GM18519 (cell line): ENCODE data around the gene PRKN.

ENCODE experiments used
- ATAC-seq: cut with Tn5 transposase; IDR thresholded peaks from one replicate; pipeline ENCODE4 v1.9.1; 2021; ENCODE audit warnings: mild to moderate bottlenecking, moderate library complexity; ENCODE audit not compliant: unreplicated experiment, low FRiP score

Gene PRKN

DNA sequence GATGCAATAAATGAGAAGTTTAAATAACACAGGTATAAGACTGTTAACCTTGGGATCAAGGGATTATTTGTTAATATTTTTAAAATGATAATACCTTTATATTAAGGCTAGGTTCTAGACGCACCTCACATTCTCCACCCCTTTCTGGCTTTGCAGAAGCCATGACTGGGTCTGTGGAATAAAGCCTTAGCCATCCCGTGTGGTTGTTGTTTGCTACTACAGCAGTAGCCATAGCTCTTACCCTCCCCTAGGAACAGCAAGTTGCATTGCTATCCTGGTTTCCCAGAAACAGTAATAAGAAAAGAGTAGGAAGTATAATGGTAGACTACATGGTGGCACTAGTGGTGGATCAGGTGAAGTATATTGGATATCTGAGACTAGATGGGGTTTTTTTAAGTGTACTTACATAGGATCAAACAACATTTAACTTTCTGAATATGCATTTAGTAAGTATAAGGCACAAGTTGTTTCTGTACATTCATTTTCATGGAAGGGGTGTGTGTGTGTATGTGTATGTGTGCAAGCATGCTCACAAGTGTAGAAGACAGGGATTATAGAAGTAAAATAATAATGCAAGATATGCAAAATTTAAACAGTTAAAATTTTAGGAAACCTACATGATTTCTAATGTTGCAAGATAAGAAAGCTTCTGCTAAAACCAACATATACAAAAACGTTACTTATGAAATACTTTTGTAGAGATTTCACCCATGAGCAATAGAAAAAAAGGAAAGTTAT lies 384.2 kb downstream of the PRKN start:
- no peak for ATAC-seq

DNA sequence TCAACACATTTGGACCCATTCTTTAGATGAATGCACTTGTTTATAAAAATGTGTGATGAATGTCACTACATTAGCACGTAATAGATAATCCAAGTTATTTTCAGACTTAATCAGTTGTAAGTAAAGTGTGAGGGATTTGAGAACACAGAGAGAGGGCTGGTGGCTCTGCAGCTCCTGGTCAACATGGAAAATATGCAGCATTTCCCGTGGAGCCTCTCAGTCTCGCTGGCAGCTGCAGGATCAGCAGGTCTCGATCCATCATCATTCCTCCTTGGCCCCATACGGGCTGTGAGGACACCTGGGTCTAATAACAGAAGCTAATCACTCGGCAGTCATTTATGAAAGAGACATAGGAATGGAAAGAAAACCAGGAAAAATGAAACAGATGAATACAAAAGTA lies 390.2 kb downstream of the PRKN start:
- no peak for ATAC-seq

DNA sequence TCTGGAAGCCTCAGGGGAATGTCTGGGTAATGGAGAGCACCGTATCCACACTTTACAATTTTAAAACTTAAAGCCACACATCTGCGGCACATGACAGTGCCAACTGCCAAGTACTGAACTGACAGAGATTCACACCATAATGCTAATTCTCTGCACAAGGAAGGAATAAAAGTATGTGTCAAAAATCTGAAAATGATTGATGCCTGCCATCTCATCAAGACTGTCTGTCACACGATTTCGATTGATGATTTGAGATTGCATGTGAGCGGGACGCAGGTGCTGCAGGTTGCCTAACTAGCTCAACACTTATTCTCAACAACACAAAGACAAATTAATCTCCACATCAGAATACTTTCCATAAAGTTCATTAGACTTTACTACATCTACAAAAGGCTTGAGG lies 391.2 kb downstream of the PRKN start:
- ATAC-seq, result no peak

DNA sequence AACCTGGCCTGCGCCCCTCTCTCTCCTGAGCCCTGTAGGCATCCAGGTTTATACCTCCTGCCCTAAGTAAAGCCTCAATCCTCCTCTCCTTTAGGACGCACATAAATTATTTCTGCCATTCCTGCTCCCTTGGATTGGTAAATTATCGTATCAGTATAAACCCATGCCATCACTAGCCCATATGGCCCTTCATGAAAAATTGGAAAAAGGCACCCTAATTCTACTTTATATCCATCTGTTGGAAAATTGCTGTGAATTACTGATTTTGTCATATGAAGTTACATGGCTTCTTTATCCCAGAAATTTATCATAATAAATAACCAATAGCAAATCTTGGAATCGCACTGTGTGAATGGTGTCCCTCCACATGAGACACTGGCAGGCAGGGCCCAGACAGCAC lies 395.2 kb downstream of the PRKN start:
- ATAC-seq, result no peak

GRCh38 chr6:162331911-162332310 lies 395.7 kb downstream of the PRKN start:
- no peak for ATAC-seq

GRCh38 chr6:162325826-162326225 lies 401.7 kb downstream of the PRKN start:
- no peak for ATAC-seq

DNA sequence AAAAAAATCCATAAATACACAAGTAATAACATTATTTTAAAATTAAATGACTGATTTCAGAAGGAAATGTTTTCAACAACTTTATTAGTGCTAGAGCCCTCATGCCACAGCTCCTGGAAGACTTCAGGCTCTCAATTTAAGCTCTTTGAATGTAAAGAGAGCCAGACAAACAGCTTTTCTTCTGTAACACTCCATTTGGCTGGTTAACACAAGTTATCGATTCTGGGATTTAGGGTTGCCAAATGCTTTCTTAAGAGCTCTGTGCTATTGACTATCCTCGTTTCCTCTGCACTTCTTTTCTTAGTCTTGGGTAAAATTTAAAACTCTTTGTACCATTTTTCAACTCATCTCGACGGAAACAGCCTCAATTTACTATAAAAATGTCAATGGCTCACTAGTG lies 402.5 kb downstream of the PRKN start:
- no peak for ATAC-seq

GRCh38 chr6:162315291-162315690 lies 412.3 kb downstream of the PRKN start:
- no peak for ATAC-seq

DNA sequence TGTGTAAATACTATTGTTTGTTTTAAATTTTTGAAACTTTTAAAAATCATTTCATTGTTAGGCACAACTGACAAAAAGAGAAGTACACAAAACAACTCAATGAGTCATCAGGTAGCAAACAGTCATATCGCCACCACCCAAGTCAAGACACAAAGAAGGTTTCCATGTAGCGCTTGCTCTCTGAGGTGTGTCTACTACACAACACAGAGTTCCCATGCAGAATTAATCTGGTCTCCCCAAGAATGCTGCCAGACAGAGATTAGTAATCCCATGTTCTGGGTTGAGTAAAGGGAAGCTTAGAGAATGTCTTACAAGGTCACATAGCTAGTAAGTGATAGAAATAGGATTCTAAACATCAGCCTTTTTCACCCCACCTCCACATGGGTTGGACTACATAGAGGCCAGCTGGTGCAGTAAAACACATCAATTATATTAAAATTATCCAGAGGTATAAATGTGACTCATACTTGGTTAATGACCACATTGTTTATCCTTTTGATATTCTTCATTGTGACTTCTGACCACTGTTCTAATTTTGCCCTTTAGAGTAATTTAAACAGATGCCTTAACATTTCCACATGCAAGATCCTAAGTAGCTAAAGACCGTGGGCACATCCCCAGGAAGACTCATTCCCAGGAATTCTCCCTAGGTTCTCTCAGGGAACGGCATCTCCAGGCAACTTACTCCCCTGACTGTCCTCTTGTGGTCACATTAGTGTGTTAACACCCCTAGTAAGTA lies 413.5 kb downstream of the PRKN start:
- ATAC-seq, result no peak

DNA sequence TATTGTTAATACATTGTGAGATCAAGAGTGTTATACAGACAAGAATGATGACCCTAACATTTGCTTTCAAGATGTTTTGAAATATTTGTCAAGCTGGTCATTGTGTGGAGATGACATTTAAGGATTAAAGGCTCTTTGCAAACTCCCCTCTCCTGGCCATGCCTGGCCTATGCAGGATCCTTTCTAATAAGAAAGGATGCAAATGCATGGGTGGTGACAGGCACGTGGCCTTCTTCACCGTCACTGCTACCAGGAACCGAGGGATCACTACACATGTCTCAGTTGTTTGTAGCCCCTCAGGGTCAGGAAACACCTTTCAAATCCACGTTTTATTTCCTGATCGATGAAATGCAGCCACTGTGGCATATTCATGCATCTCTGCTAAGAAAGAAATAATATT lies 419.7 kb downstream of the PRKN start:
- ATAC-seq, result no peak

DNA sequence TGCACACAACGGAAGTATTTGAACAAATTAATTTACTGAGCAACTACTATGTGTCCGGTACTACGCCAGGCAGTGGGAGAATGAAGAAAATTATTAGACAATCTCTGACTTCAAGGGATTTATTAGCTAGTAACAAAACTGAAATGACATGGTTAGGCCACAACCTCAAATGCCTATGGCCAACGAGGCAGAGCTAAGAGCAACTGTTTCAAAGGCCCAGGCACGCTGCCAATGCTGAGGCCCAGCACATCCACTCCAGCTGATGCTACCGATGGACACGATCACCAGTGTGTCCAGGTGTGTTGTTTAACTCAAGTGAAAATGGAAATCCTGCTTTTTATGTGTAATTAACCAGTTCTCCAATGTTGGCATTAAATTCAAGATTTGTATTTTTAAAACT lies 420.9 kb downstream of the PRKN start:
- no peak for ATAC-seq

DNA sequence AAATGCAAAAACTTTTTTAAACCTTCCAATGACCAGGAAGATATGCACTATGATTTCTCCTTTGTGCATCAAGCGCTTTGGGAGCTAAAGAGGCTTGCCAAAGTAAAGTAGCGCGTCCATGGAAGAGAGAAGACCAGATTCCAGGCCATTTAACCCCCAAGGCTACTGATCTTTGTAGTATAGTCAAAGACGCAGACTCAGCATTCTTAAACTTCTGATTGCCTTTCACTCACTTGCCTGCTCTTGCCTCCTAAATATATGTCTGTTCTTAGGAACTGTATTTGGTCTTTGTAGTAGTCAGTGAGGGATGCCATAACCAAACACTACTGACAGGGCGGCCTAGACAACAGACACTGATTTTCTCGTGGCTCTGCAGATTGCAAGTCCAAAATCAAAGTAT lies 426.4 kb downstream of the PRKN start:
- ATAC-seq, result no peak

GRCh38 chr6:162294029-162294428 lies 433.5 kb downstream of the PRKN start:
- ATAC-seq, result no peak

DNA sequence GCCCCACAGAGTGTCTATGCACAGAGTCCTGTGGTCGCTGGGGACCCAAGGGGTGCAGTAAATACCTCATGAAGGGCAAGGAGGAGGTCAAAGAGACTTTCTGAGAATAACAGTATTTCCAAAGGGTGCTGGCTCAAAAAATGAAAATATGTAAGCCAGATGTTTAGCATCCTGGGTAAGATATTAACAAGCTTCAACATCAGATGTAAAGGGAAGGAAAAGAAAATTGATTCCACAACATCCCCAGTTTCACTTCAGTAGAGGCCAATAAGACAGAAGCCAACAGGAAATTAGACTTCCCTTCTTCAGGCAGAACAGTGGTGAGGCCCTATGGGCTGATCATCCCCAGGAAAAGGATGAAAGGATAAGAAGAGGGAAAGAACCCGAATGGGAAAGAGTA lies 434.7 kb downstream of the PRKN start:
- ATAC-seq, result no peak

- no peak for ATAC-seq
These were observed 436.6 kb downstream of the PRKN start for GRCh38 chr6:162290846-162291465.

- no peak for ATAC-seq
These were observed 437.6 kb downstream of the PRKN start for GRCh38 chr6:162289972-162290371.

GRCh38 chr6:162273986-162274385 lies 453.6 kb downstream of the PRKN start:
- ATAC-seq, result no peak

DNA sequence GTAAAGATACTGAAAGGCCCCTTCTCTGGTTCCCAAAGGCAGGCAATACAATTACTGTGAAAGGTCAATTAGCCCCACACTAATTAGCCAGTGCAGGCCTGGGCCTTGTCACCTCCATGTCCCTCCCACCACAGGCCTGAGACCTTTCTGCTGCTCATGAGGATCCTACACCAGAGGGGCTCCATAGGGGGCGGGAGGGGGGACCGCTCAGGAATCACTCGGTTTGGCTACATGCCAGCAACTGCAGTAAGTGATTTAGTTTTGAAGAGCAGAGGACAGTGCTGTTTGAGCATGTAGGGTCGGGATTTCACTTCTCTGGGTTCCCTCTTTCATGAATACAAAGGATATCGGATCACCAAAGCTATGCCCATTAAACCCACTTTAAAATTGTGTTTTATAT lies 455.6 kb downstream of the PRKN start:
- no peak for ATAC-seq

- no peak for ATAC-seq
These were observed 456.6 kb downstream of the PRKN start for GRCh38 chr6:162270966-162271365.

DNA sequence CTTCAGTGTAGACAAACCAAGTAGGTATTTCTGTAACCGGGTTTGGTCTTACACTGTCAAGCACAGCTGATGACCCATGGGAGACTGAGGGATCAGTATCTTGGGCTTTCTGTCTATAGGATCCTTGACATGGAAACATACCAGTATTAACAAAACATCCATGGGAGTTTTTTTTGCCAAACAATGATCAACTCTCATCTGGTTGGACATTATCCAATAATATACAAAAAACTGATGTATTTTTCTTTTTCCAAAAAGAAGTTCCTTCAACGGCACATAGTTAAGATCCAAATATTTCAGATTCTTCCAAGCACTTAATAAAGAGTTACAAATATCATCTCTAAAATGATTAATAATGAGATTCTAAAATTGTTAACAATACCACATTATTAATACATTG lies 459.9 kb downstream of the PRKN start:
- ATAC-seq, result no peak

GRCh38 chr6:162267126-162267525 lies 460.4 kb downstream of the PRKN start:
- ATAC-seq, result no peak

DNA sequence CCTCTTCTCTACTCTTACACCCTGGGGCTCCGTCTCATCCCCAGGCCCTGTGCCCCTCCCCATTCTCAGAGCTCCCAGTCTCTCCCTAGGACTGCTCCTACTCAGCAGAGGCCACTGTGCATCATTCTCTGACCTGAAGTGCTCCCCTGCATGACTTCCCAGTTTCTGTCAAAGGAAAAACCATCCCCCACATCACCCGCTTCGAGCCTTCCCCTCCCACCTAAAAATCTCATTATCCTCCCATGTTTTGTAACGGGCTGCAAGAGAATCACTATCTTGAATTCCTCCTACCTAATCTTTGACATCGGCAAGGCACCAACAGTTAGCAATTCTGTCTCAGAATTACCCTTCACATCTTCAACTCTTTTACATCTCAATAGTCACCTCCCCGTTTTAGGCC lies 463.0 kb downstream of the PRKN start:
- no peak for ATAC-seq
